Measurements from ENCODE around the gene PPP2R2D. TPM values are rescaled to one million over a fixed set of nuclear protein-coding genes. Genes with fewer than 3 reads are reported as not detected.

The PPP2R2D gene
- polyA plus RNA-seq, 1 donor, result 49.5 TPM

DNA sequence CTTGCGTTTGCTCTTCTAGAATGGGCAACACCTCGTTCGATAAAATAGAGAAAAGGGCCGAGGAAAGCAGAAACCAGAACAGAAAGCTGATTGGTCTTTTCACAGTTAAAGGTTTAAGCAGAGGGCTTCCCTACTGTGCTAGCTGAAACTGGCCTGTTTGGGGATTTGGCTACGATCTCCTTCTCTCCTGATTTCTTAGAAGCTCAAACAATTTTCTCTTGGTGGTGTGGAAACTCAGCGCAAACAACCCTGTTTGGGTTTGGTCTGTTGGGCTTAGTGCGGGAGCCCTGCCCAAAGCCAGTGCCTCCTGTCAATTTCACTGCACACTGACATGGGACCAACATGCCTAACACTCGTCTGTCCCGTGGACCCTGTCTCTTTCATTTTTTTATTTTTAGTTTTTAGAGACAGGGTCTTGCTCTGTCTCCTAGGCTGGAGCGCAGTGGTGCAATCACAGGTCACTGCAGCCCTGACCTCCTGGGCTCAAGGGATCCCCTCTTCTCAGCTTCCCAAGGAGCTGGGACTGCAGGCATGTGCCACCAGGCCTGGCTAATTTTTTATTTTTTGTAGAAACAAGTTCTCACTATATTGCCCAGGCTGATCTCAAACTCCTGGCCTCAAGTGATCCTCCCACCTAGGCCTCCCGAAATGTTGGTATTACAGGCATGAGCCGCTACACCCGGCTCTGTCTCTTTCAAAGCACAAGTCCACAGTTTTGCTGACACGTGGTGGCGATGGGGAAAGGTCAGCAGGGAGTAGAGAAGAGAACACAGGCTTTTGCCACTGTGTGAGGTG, 97.4 kb downstream of the PPP2R2D start:
- no peak for DNase-seq

DNA sequence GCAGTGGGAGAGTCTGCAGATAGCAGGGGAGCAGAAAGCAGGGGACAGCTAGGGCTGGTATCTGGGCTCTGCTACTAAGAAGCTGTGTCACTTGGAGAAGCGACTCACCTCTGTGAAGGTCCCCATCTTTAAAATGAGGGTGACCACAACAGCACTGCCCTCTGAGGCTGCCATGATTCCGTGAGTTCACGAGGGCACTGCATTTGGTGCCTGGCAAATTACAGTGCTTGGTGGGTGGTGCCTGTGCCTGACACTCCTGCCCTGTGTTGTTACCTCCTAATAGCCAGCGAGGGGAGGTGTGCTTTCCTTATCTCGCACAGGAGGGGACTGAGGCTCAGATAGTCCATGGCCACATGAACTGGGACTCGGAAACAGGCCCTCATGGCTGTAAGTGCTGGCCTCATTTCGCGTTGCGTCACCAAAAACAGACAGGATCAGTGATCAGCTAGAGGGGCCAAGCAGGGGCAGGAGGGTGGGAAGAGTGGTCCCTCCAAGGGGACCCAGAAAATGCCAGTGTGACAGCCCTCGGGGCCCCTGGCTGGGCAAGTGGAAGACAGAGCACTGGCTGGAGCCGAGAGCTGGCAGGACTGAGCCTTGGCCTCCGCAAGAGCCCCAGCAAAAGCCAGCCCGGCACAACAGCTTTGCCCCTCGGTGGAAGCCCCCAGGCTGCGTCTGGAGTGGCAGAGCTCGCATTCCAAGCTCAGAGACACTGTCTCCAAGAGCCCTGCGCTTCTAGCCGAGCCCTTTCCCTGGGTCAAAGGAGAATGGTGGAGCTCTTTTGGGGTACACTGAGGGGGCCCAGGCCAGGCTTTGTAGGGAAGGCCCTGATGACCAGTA, 98.3 kb downstream of the PPP2R2D start:
- DNase-seq, result no peak

DNA sequence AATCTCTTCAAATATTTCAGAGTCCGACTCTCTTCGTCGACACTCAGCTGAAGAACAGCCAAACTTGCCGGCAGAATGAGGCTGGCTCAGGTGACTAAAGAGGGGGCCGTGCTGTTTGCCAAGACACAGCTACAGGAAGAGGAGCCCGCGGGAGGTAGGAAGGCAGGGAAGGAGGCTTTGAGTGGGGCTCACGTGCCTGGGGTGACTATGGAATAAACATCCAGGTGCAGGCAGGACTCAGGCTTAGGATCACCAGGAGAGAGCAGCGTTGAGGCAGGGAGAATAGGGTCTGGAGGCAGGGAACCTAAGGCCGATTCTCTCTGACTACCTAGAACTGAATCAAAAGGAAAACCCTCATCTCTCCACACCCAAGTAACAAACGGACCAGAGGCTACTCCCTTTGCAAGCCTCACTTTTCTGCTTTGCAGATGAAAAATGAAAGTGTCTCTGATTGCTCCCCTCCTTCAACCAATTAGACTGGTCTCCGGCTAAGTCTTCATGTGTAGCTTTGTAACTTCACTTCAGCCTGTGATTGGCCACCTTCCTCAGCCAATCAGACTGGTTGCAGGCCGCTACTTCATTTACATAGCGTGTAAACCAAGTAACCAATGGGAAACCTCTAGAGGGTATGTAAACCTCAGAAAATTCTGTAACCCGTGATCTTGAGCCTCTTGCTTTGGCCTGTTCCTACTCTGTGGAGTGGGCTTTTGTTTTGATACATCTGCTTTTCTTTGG, 100.6 kb downstream of the PPP2R2D start:
- DNase-seq, result no peak

DNA sequence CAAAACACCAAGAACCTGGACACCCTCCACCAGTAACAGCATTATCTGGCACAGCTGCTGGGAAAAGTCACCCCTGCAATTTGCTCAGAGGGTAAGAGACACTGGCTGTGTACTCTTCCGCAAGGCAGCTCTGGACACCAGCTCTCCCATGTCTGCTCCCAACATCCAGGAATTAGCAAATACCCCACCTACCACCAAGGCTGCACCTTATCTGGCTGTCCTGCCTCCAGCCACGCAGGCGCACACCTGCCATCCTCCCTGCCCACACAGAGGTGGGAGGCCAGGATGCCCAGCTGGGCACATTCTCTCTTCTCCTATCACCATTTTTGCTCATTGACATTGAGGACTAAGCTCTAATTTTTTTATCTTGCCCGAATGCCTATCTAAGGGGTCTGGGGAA, 101.2 kb downstream of the PPP2R2D start:
- DNase-seq, result no peak

DNA sequence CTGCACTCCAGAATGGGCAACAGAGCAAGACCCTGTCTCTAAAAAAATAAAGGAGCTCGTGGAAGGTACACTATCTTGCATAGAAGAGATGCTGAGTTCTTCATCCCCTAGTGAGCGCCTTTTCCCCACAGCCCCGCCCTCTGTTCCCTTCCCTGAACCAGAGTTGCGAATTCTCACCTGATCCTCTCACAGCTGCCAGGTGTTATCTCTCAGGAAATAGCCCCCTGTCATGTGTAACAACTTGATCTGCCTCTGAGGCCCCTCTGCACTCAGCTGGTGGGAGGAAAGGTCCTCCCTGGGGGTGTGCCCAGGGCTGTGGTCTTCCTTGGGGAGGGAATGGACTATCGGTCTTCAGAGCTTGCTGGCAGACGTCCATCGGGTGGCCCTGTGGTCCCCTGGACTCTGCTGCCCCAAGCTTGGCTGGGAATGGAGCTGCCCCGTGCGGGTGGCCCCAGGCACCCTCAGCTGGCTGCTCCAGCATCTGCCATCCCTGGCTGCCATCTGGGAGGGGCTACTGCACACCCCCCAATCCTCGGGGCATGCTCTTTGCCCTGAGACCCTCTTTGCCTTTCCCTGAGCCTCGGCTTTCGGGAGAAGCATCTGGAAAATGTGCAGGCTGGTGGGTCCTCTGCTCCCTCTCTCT, 102.6 kb downstream of the PPP2R2D start:
- no peak for DNase-seq

DNA sequence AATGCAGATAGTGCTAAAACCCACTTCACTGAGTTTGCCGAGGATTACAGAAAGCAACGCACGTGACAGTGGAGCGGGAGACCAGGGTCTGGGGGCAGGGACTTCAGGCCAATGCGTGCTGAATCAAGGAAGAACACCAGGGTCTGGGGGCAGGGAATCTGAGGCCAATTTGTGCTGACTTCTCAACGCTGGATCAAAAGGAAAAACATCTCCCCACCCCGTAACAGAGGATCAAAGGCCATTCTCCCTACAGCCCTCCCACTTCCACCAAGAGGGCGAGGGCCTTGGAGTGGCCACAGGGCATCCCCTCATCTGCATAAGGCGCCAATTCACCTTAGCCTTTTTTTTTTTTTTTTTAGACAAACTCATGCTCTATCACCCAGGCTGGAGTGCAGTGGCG, 103.2 kb downstream of the PPP2R2D start:
- no peak for DNase-seq

DNA sequence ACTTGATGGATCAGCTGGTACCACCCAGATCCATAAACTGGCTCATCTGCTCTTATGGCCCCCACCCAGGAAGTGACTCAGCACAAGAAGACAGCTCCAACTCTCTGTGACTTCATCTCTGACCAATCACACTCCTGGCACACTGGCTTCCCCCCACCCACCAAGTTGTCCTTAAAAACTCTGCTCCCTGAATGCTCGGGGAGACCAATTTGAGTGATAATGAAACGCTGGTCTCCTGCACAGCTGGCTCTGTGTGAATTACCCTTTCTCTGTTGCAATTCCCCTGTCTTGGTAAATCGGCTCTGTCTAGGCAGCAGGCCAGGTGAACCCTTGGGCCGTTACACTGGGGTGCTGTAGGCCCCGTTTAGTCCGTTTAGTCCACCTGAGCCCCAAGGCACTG, 104.3 kb downstream of the PPP2R2D start:
- no peak for DNase-seq

DNA sequence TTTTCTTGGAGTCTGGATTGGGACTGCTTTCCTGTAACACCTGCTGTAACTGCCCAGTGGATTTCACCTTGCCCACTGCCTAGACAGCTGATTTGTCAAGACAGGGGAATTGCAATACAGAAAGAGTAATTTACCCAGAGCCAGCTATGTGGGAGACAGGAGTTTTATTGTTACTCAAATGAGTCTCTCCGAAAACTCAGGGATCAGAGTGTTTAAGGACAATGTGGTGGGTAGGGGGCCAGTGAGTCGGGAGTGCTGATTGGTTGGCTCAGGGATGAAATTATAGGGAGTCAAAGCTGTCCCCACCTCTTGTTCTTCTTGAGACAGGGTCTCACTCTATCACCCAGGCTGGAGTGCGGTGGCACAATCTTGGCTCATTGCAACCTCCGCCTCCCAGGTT, 106.2 kb downstream of the PPP2R2D start:
- DNase-seq, result no peak

DNA sequence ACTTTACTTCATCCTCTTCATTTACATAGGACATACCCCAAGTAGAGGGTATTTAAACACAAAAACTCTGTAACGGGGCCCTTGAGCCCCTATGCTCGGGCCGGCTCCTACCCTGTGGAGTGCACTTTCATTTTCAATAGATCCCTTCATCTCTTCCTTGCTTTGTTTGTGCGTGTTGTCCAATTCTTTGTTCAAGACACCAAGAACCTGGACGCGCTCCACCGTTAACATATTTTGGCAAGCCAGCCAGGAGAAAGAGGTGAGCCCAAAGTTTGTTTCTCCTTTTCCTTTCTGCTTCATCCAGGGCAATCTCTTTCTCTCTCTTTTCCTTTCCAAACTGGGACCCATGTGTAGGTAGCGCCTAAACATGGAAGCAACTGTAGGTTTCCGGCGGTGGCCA, 106.9 kb downstream of the PPP2R2D start:
- no peak for DNase-seq

Other genes with a start within 250 kb of the PPP2R2D start
- 69.3 TPM for gene BNIP3, start 80.9 kb downstream of the PPP2R2D start, polyA plus RNA-seq (ENCODE audit: insufficient read length)
- gene JAKMIP3, start 164.9 kb downstream of the PPP2R2D start, polyA plus RNA-seq (ENCODE audit: insufficient read length), result 0.25 TPM

Measured in left kidney (tissue), 2 donors.